Measurements from ENCODE around the gene MTUS2. TPM values are rescaled to one million over a fixed set of nuclear protein-coding genes. Genes with fewer than 3 reads are reported as not detected.

Gene MTUS2
- total and polyA plus RNA-seq, 2 of the 8 experiments (the other 6 are each of a cell fraction or from before 2014, with no cell fraction given) = 0.18 to 0.80 TPM

- no peak for TF ChIP-seq TCF12 (IDR thresholded peaks at IDR 0.05; ENCODE audit: low read depth, low read length)
- no peak for TF ChIP-seq CBX8 (IDR thresholded peaks at IDR 0.05; ENCODE audit: borderline replicate concordance, low read depth, low read length)
Measured at GRCh38 chr13:29384871-29385270, 564.7 kb downstream of the MTUS2 start (continued).
